HG03039 (cell line): ENCODE data around the gene GIT2.
"Not testable (repeated sequence)": the region's sequence is repeated elsewhere in the genome, so short reads cannot be mapped to it uniquely, and the experiment has no call there.

Experiments used
- ATAC-seq: cut with Tn5 transposase; IDR thresholded peaks from one replicate; pipeline ENCODE4 v1.9.1; 2021; ENCODE audit warnings: mild to moderate bottlenecking, moderate library complexity; ENCODE audit not compliant: unreplicated experiment

Gene GIT2

GRCh38 chr12:109893261-109893995, 102.7 kb downstream of the GIT2 start:
- no peak for ATAC-seq

- no peak for ATAC-seq
Measured at GRCh38 chr12:109892748-109893147, 103.4 kb downstream of the GIT2 start.

- no peak for ATAC-seq
Measured at GRCh38 chr12:109892165-109892715, 103.9 kb downstream of the GIT2 start.

GRCh38 chr12:109891731-109892130, 104.4 kb downstream of the GIT2 start:
- not testable (repeated sequence) for ATAC-seq

- no peak for ATAC-seq
Measured at GRCh38 chr12:109890620-109891170, 105.5 kb downstream of the GIT2 start.

- no peak for ATAC-seq
Measured at GRCh38 chr12:109888179-109889020, 107.8 kb downstream of the GIT2 start.

- ATAC-seq, result no peak
Measured at GRCh38 chr12:109885616-109886015, 110.6 kb downstream of the GIT2 start.

- ATAC-seq, result no peak
Measured at GRCh38 chr12:109883461-109883860, 112.7 kb downstream of the GIT2 start.

GRCh38 chr12:109881752-109882151, 114.4 kb downstream of the GIT2 start:
- ATAC-seq, result no peak

- ATAC-seq, result no peak
Measured at GRCh38 chr12:109880938-109881337, 115.2 kb downstream of the GIT2 start.

- ATAC-seq, result peak; percentile 92
Measured at GRCh38 chr12:109880043-109880931, 115.9 kb downstream of the GIT2 start, which contains the start of gene GLTP. Gene GLTP, minus strand, starts transcription at chr12:109880541. Its CDS starts 167 bp downstream, at chr12:109880374.
